Activated naive CD8-positive, alpha-beta T cell treated with anti-CD3 and anti-CD28 coated beads, Interleukin-2, amount 10 ng/mL, durations not matched to agents 7 days and 5 days (primary cell): Measurements from ENCODE around the gene PPHLN1. TPM values are rescaled to one million over a fixed set of nuclear protein-coding genes. Genes with fewer than 3 reads are reported as not detected.
"Not testable (repeated sequence)": the region's sequence is repeated elsewhere in the genome, so short reads cannot be mapped to it uniquely, and the experiment has no call there.

Source experiments
- ATAC-seq: fragments of 150-1000 bp; cut with Tn5 transposase; one replicate; pipeline ENCODE4 v1.10.0; 2021; ENCODE audit warnings: low read depth, moderate library complexity
- POLR2A ChIA-PET: fragments of 350-600 bp; sonication (Branson Sonifier 250); formaldehyde crosslinking; loops from one replicate; lab custom pipeline; 2021; ENCODE audit warnings: antibody characterized with exemption; lab: Charles Lee
- DNase-seq: peaks from one replicate; pipeline ENCODE4 v3.0.0; 2021
- H3K27ac Mint-ChIP-seq: one replicate; pipeline ENCODE4 v1.8.0; 2022; ENCODE audit warnings: mild to moderate bottlenecking, mixed read lengths
- H3K27me3 Mint-ChIP-seq: one replicate; pipeline ENCODE4 v1.8.0; 2022; ENCODE audit warnings: mild to moderate bottlenecking, moderate library complexity, mixed read lengths
- H3K36me3 Mint-ChIP-seq: one replicate; pipeline ENCODE4 v1.8.0; 2021; ENCODE audit warnings: mild to moderate bottlenecking, mixed read lengths
- H3K4me1 Mint-ChIP-seq: one replicate; pipeline ENCODE4 v1.8.0; 2021; ENCODE audit warnings: mixed read lengths
- H3K4me3 Mint-ChIP-seq: one replicate; pipeline ENCODE4 v1.8.0; 2022; ENCODE audit warnings: mild to moderate bottlenecking, moderate library complexity, mixed read lengths
- H3K9me3 Mint-ChIP-seq: one replicate; pipeline ENCODE4 v1.8.0; 2021; ENCODE audit warnings: mixed read lengths
- total RNA-seq, 2 experiments: library from RNA; stranded (reverse); gene quantifications; one replicate each; pipeline ENCODE4 v1.2.3, GENCODE V29; 2021

PPHLN1 gene
- total RNA-seq, 2 experiments from 2014 or later, result 86.3 to 91.4 TPM

GRCh38 chr12:42330097-42330496 is 4.1 kb downstream of the PPHLN1 start:
- H3K4me3 Mint-ChIP-seq, H3K27ac Mint-ChIP-seq, H3K36me3 Mint-ChIP-seq, ATAC-seq, H3K9me3 Mint-ChIP-seq, H3K27me3 Mint-ChIP-seq, POLR2A ChIA-PET, DNase-seq: not testable (repeated sequence)
- H3K4me1 Mint-ChIP-seq, result peaks cover 41% of the 10 kb centered on the region

- POLR2A ChIA-PET, result no interaction called here
- ATAC-seq (no peak), DNase-seq (no peak)
- no peak overlapping the region for H3K4me3 Mint-ChIP-seq
- H3K27ac Mint-ChIP-seq, result no peak overlapping the region
- peaks cover 35% of the 10 kb centered on the region for H3K4me1 Mint-ChIP-seq
- H3K9me3 Mint-ChIP-seq, result no peaks in the 10 kb centered on the region
- no peaks in the 10 kb centered on the region for H3K27me3 Mint-ChIP-seq
- peaks cover 5% of the 10 kb centered on the region for H3K36me3 Mint-ChIP-seq
Observed at GRCh38 chr12:42332301-42333285, 6.6 kb downstream of the PPHLN1 start.

GRCh38 chr12:42336286-42336685 is 10.3 kb downstream of the PPHLN1 start:
- H3K4me1 Mint-ChIP-seq, result peaks cover 24% of the 10 kb centered on the region
- ATAC-seq (no peak), DNase-seq (no peak)
- H3K9me3 Mint-ChIP-seq, result no peaks in the 10 kb centered on the region
- peaks cover 9% of the 10 kb centered on the region for H3K36me3 Mint-ChIP-seq
- no peak overlapping the region for H3K27ac Mint-ChIP-seq
- H3K4me3 Mint-ChIP-seq, result no peak overlapping the region
- POLR2A ChIA-PET, result no interaction called here
- no peaks in the 10 kb centered on the region for H3K27me3 Mint-ChIP-seq

- peaks cover 19% of the 10 kb centered on the region for H3K4me1 Mint-ChIP-seq
- POLR2A ChIA-PET, result no interaction called here
- H3K36me3 Mint-ChIP-seq, result peaks cover 9% of the 10 kb centered on the region
- H3K27ac Mint-ChIP-seq, result peak overlapping the region; percentile 15
- H3K9me3 Mint-ChIP-seq, result no peaks in the 10 kb centered on the region
- no peaks in the 10 kb centered on the region for H3K27me3 Mint-ChIP-seq
- DNase-seq (no peak), ATAC-seq (no peak)
- no peak overlapping the region for H3K4me3 Mint-ChIP-seq
Observed at GRCh38 chr12:42338280-42338679, 12.3 kb downstream of the PPHLN1 start.

- POLR2A ChIA-PET, result no interaction called here
- no peak for ATAC-seq
- no peaks in the 10 kb centered on the region for H3K27me3 Mint-ChIP-seq
- H3K27ac Mint-ChIP-seq, result no peak overlapping the region
- peaks cover 8% of the 10 kb centered on the region for H3K4me1 Mint-ChIP-seq
- no peak for DNase-seq
- peaks cover 9% of the 10 kb centered on the region for H3K36me3 Mint-ChIP-seq
- no peaks in the 10 kb centered on the region for H3K9me3 Mint-ChIP-seq
- no peak overlapping the region for H3K4me3 Mint-ChIP-seq
Observed at GRCh38 chr12:42342028-42342427, 16.1 kb downstream of the PPHLN1 start.

- peaks cover 4% of the 10 kb centered on the region for H3K36me3 Mint-ChIP-seq
- no peak overlapping the region for H3K27ac Mint-ChIP-seq
- peaks cover 2% of the 10 kb centered on the region for H3K4me1 Mint-ChIP-seq
- DNase-seq (no peak), ATAC-seq (no peak)
- H3K4me3 Mint-ChIP-seq, result no peak overlapping the region
- no peaks in the 10 kb centered on the region for H3K9me3 Mint-ChIP-seq
- POLR2A ChIA-PET, result no interaction called here
- H3K27me3 Mint-ChIP-seq, result no peaks in the 10 kb centered on the region
Observed at GRCh38 chr12:42343721-42344120, 17.8 kb downstream of the PPHLN1 start.

- no peak overlapping the region for H3K27ac Mint-ChIP-seq
- H3K9me3 Mint-ChIP-seq, result no peaks in the 10 kb centered on the region
- no peak for DNase-seq
- ATAC-seq, result no peak
- POLR2A ChIA-PET, result interaction anchor here (1.1 kb wide), 1 partner anchor 10 kb away, joined by 3 read pairs; no protein-coding TSS in a partner anchor
- H3K4me1 Mint-ChIP-seq, result peaks cover 2% of the 10 kb centered on the region
- H3K4me3 Mint-ChIP-seq, result no peak overlapping the region
- no peaks in the 10 kb centered on the region for H3K27me3 Mint-ChIP-seq
- H3K36me3 Mint-ChIP-seq, result peaks cover 4% of the 10 kb centered on the region
Observed at GRCh38 chr12:42346403-42347002, 20.5 kb downstream of the PPHLN1 start.

- H3K27me3 Mint-ChIP-seq, DNase-seq, H3K9me3 Mint-ChIP-seq, H3K4me3 Mint-ChIP-seq, H3K36me3 Mint-ChIP-seq, H3K4me1 Mint-ChIP-seq, H3K27ac Mint-ChIP-seq, POLR2A ChIA-PET, ATAC-seq: not testable (repeated sequence)
Observed at GRCh38 chr12:42349119-42350020, 23.4 kb downstream of the PPHLN1 start.

- POLR2A ChIA-PET, H3K4me1 Mint-ChIP-seq, H3K4me3 Mint-ChIP-seq, H3K9me3 Mint-ChIP-seq, H3K27me3 Mint-ChIP-seq, H3K27ac Mint-ChIP-seq, H3K36me3 Mint-ChIP-seq, DNase-seq, ATAC-seq: not testable (repeated sequence)
Observed at GRCh38 chr12:42350021-42350407, 24.0 kb downstream of the PPHLN1 start.

GRCh38 chr12:42356344-42356743 is 30.4 kb downstream of the PPHLN1 start:
- H3K27me3 Mint-ChIP-seq, result no peaks in the 10 kb centered on the region
- H3K4me1 Mint-ChIP-seq, result peaks cover 13% of the 10 kb centered on the region
- ATAC-seq (no peak), DNase-seq (no peak)
- H3K27ac Mint-ChIP-seq, result no peak overlapping the region
- H3K36me3 Mint-ChIP-seq, result peaks cover 20% of the 10 kb centered on the region
- POLR2A ChIA-PET, result interaction anchor here (0.8 kb wide), 1 partner anchor 9 kb away, joined by 3 read pairs; no protein-coding TSS in a partner anchor
- peaks cover 1% of the 10 kb centered on the region for H3K9me3 Mint-ChIP-seq
- H3K4me3 Mint-ChIP-seq, result no peak overlapping the region

- ATAC-seq (no peak), DNase-seq (no peak)
- Mint-ChIP-seq H3K4me3 (peak overlapping the region; percentile 1), H3K27me3 (no peaks in the 10 kb centered on the region), H3K36me3 (peaks cover 24% of the 10 kb centered on the region), H3K27ac (peak overlapping the region; percentile 57), H3K4me1 (peaks cover 12% of the 10 kb centered on the region), H3K9me3 (peaks cover 1% of the 10 kb centered on the region)
- POLR2A ChIA-PET, result no interaction called here
Observed at GRCh38 chr12:42360747-42361403, 34.9 kb downstream of the PPHLN1 start.

- H3K27ac Mint-ChIP-seq, result no peak overlapping the region
- H3K36me3 Mint-ChIP-seq, result peaks cover 22% of the 10 kb centered on the region
- H3K4me1 Mint-ChIP-seq, result peaks cover 10% of the 10 kb centered on the region
- no peak for DNase-seq
- H3K27me3 Mint-ChIP-seq, result no peaks in the 10 kb centered on the region
- no peak overlapping the region for H3K4me3 Mint-ChIP-seq
- ATAC-seq, result no peak
- POLR2A ChIA-PET, result no interaction called here
- H3K9me3 Mint-ChIP-seq, result peaks cover 1% of the 10 kb centered on the region
Observed at GRCh38 chr12:42361909-42362646, 36.1 kb downstream of the PPHLN1 start.
